NCI-H1092 treated with DMSO at 0.1 percent for 48 hours (cell line): ENCODE results near the gene NHLH1.

ENCODE experiments used
- DNase-seq: peaks from one replicate; lab custom pipeline; 2025; lab: John Stamatoyannopoulos, UW

NHLH1 gene

GRCh38 chr1:160366731-160367515 is at the start of gene NHLH1:
Gene NHLH1, plus strand, starts transcription at chr1:160367071. Its CDS starts 3,661 bp downstream, at chr1:160370732.
- DNase-seq = no peak

GRCh38 chr1:160322831-160323230 is 44.0 kb upstream of the NHLH1 start:
- DNase-seq = no peak

- peak; percentile 99 for DNase-seq
Measured at GRCh38 chr1:160325252-160325651, 41.6 kb upstream of the NHLH1 start.

- DNase-seq = no peak
Measured at GRCh38 chr1:160326418-160326817, 40.5 kb upstream of the NHLH1 start.

- peak; percentile 21 for DNase-seq
Measured at GRCh38 chr1:160328184-160328583, 38.7 kb upstream of the NHLH1 start.

GRCh38 chr1:160330119-160330518 is 36.8 kb upstream of the NHLH1 start:
- DNase-seq = no peak

GRCh38 chr1:160332516-160332915 is 34.4 kb upstream of the NHLH1 start:
- DNase-seq = no peak

GRCh38 chr1:160338580-160338979 is 28.3 kb upstream of the NHLH1 start:
- no peak for DNase-seq

- DNase-seq = no peak
Measured at GRCh38 chr1:160340146-160340545, 26.7 kb upstream of the NHLH1 start.

GRCh38 chr1:160340866-160341265 is 26.0 kb upstream of the NHLH1 start:
- no peak for DNase-seq

- no peak for DNase-seq
Measured at GRCh38 chr1:160342526-160342925, 24.3 kb upstream of the NHLH1 start.

- DNase-seq = peak; percentile 95
Measured at GRCh38 chr1:160342953-160343869, 23.7 kb upstream of the NHLH1 start, which contains the start of the genes COPA and NCSTN. Gene COPA, minus strand, starts transcription at chr1:160343250. Its CDS starts 80 bp downstream, at chr1:160343170. Gene NCSTN, plus strand, starts transcription at chr1:160343383. Its CDS starts 14 bp downstream, at chr1:160343397.

- DNase-seq = no peak
Measured at GRCh38 chr1:160344241-160344640, 22.6 kb upstream of the NHLH1 start.

GRCh38 chr1:160344936-160345335 is 21.9 kb upstream of the NHLH1 start:
- no peak for DNase-seq

GRCh38 chr1:160346463-160346862 is 20.4 kb upstream of the NHLH1 start:
- DNase-seq = no peak

- DNase-seq = no peak
Measured at GRCh38 chr1:160346958-160347357, 19.9 kb upstream of the NHLH1 start.

- DNase-seq = no peak
Measured at GRCh38 chr1:160351629-160352028, 15.2 kb upstream of the NHLH1 start.

GRCh38 chr1:160352555-160352954 is 14.3 kb upstream of the NHLH1 start:
- DNase-seq = no peak

- no peak for DNase-seq
Measured at GRCh38 chr1:160353223-160353622, 13.6 kb upstream of the NHLH1 start.

GRCh38 chr1:160354388-160354985 is 12.4 kb upstream of the NHLH1 start:
- DNase-seq = peak; percentile 10

GRCh38 chr1:160357286-160358002 is 9.4 kb upstream of the NHLH1 start:
- DNase-seq = no peak

- no peak for DNase-seq
Measured at GRCh38 chr1:160358073-160358472, 8.8 kb upstream of the NHLH1 start.
